HG02870 (cell line): ENCODE data around the gene ULBP1.
"Not testable (repeated sequence)": the region's sequence is repeated elsewhere in the genome, so short reads cannot be mapped to it uniquely, and the experiment has no call there.

Experiments
- ATAC-seq: cut with Tn5 transposase; IDR thresholded peaks from one replicate; pipeline ENCODE4 v1.9.1; 2021; ENCODE audit warnings: mild to moderate bottlenecking, moderate library complexity; ENCODE audit not compliant: unreplicated experiment

ULBP1 gene

GRCh38 chr6:149933036-149933435 lies 30.7 kb upstream of the ULBP1 start:
- ATAC-seq: no peak

GRCh38 chr6:149933461-149933860 lies 30.3 kb upstream of the ULBP1 start:
- no peak for ATAC-seq

- ATAC-seq: no peak
These were observed 29.2 kb upstream of the ULBP1 start for GRCh38 chr6:149934249-149935156.

- ATAC-seq: no peak
These were observed 28.5 kb upstream of the ULBP1 start for GRCh38 chr6:149935246-149935645.

- no peak for ATAC-seq
These were observed 28.1 kb upstream of the ULBP1 start for GRCh38 chr6:149935668-149936067.

- ATAC-seq: no peak
These were observed 27.0 kb upstream of the ULBP1 start for GRCh38 chr6:149936743-149937142.

- not testable (repeated sequence) for ATAC-seq
These were observed 25.7 kb upstream of the ULBP1 start for GRCh38 chr6:149938013-149938570.

- ATAC-seq: peak; percentile 81
These were observed 25.0 kb upstream of the ULBP1 start for GRCh38 chr6:149938571-149939355.

GRCh38 chr6:149939356-149939648 lies 24.4 kb upstream of the ULBP1 start:
- ATAC-seq: no peak

- ATAC-seq: no peak
These were observed 23.7 kb upstream of the ULBP1 start for GRCh38 chr6:149939909-149940671.

- no peak for ATAC-seq
These were observed 23.1 kb upstream of the ULBP1 start for GRCh38 chr6:149940672-149940982.

GRCh38 chr6:149941583-149942460 lies 21.9 kb upstream of the ULBP1 start, which contains the start of gene ULBP2:
Gene ULBP2, plus strand, starts transcription at chr6:149942014. Its CDS starts 59 bp downstream, at chr6:149942073.
- ATAC-seq: no peak

GRCh38 chr6:149942461-149942829 lies 21.3 kb upstream of the ULBP1 start:
- ATAC-seq: no peak

GRCh38 chr6:149943321-149943720 lies 20.4 kb upstream of the ULBP1 start:
- not testable (repeated sequence) for ATAC-seq

GRCh38 chr6:149945276-149945675 lies 18.5 kb upstream of the ULBP1 start:
- not testable (repeated sequence) for ATAC-seq

- not testable (repeated sequence) for ATAC-seq
These were observed 17.1 kb upstream of the ULBP1 start for GRCh38 chr6:149946631-149947030.

GRCh38 chr6:149947533-149947932 lies 16.2 kb upstream of the ULBP1 start:
- not testable (repeated sequence) for ATAC-seq

- ATAC-seq: no peak
These were observed 15.7 kb upstream of the ULBP1 start for GRCh38 chr6:149948011-149948410.

GRCh38 chr6:149948616-149949015 lies 15.1 kb upstream of the ULBP1 start:
- no peak for ATAC-seq

- no peak for ATAC-seq
These were observed 13.3 kb upstream of the ULBP1 start for GRCh38 chr6:149950423-149950822.
